SK-N-SH (cell line): ENCODE data around the gene TMEM184B.

Source experiments
- CTCF ChIP-seq: fragments of 200-600 bp; sonication (generic); IDR thresholded peaks from 2 replicates; pipeline ENCODE4 v1.6.1; 2017; ENCODE audit warnings: antibody characterized with exemption, mild to moderate bottlenecking, moderate library complexity
- EP300 ChIP-seq, 2 experiments: IDR thresholded peaks; 2 replicates each; pipeline versions ENCODE4 v1.4.0 to v1.6.1; 2012; ENCODE audit warnings: borderline replicate concordance in 1 of 2, low read depth in 1 of 2, low read length in 1 of 2
- EZH2phosphoT487 ChIP-seq: fragments of 200-600 bp; sonication (generic); IDR thresholded peaks from 2 replicates; pipeline ENCODE4 v1.6.1; 2017; ENCODE audit warnings: low read depth, mixed run types, mild to moderate bottlenecking, antibody characterized with exemption, moderate library complexity, borderline replicate concordance
- FOXJ3 ChIP-seq: sonication (generic); formaldehyde crosslinking; IDR thresholded peaks from 2 replicates; pipeline ENCODE4 v1.5.1; 2020; ENCODE audit warnings: mild to moderate bottlenecking, missing genetic modification reagents
- GABPA ChIP-seq: IDR thresholded peaks from 2 replicates; pipeline ENCODE4 v1.4.0; 2012; ENCODE audit warnings: low read depth, mild to moderate bottlenecking
- IRF3 ChIP-seq: fragments of 150-350 bp; IDR thresholded peaks from 2 replicates; pipeline ENCODE4 v1.6.1; 2016; ENCODE audit warnings: mild to moderate bottlenecking, low read depth, low read length
- MAX ChIP-seq: IDR thresholded peaks from 2 replicates; pipeline ENCODE4 v1.4.0; 2012; ENCODE audit warnings: low read depth
- POLR2AphosphoS5 ChIP-seq: IDR thresholded peaks from 2 replicates; pipeline ENCODE4 v1.6.1; 2012; ENCODE audit warnings: low read depth, low read length
- RAD21 ChIP-seq: IDR thresholded peaks from 2 replicates; pipeline ENCODE4 v1.6.1; 2012; ENCODE audit warnings: mild to moderate bottlenecking, low read length
- REST ChIP-seq: IDR thresholded peaks from 2 replicates; pipeline ENCODE4 v1.6.1; 2012; ENCODE audit warnings: mild to moderate bottlenecking, low read depth, low read length, moderate library complexity
- RXRA ChIP-seq: IDR thresholded peaks from 2 replicates; pipeline ENCODE4 v1.4.0; 2012; ENCODE audit warnings: low read depth, mild to moderate bottlenecking, borderline replicate concordance
- TAF1 ChIP-seq: IDR thresholded peaks from 2 replicates; pipeline ENCODE4 v1.6.1; 2012; ENCODE audit warnings: low read depth, mild to moderate bottlenecking, low read length, moderate library complexity, borderline replicate concordance
- TEAD4 ChIP-seq: IDR thresholded peaks from 2 replicates; pipeline ENCODE4 v1.4.0; 2012; ENCODE audit warnings: mild to moderate bottlenecking, borderline replicate concordance; ENCODE audit not compliant: insufficient read depth
- YY1 ChIP-seq: IDR thresholded peaks from 2 replicates; pipeline ENCODE4 v1.4.0; 2012; ENCODE audit warnings: low read depth, mild to moderate bottlenecking

GRCh38 chr22:38176170-38176741, 96.6 kb downstream of the TMEM184B start:
- no peak for TF ChIP-seq CTCF
- no peak for TF ChIP-seq MAX
- TF ChIP-seq TEAD4 = no peak
- TF ChIP-seq EP300 (IDR thresholded peaks at IDR 0.05; ENCODE audit: borderline replicate concordance in 1 of 2, low read depth in 1 of 2, low read length in 1 of 2) = no peak
- no peak for TF ChIP-seq TAF1
- no peak for TF ChIP-seq EZH2phosphoT487
- TF ChIP-seq FOXJ3 = no peak
- no peak for TF ChIP-seq GABPA
- no peak for TF ChIP-seq RAD21
- no peak for TF ChIP-seq REST
- TF ChIP-seq YY1 = no peak
- no peak for TF ChIP-seq IRF3
- no peak for TF ChIP-seq RXRA
- no peak for TF ChIP-seq POLR2AphosphoS5
